HepG2 (cell line): ENCODE results near the gene SYT1. TPM values are rescaled to one million over a fixed set of nuclear protein-coding genes. Genes with fewer than 3 reads are reported as not detected.

Experiments
- ATAC-seq: fragments of 200-7000 bp; cut with Tn5 transposase; 3 replicates; pipeline ENCODE4 v1.9.1; 2020; ENCODE audit warnings: mild to moderate bottlenecking, moderate library complexity
- BruUV-seq: library from RNA; stranded (reverse); fragments of 400-500 nt; replicated peaks from 2 replicates; lab custom pipeline; 2021; lab: Mats Ljungman, UMichigan
- CTCF ChIA-PET: fragments of 300-600 bp; formaldehyde crosslinking; extraction: SDS; loops from one replicate; lab custom pipeline; 2021; ENCODE audit warnings: low total read pairs, inconsistent platforms, low intra/inter-chr PET ratio; lab: Yijun Ruan, JAX
- POLR2A ChIA-PET: fragments of 350-600 bp; sonication (Branson Sonifier 250); formaldehyde crosslinking; loops from one replicate; lab custom pipeline; 2020; ENCODE audit warnings: antibody characterized with exemption, inconsistent platforms; lab: Yijun Ruan, JAX
- DNase-seq: peaks from one replicate; pipeline ENCODE4 v3.0.0-alpha.2; 2015; ENCODE audit warnings: low spot score
- FAIRE-seq: peaks from 3 replicates; lab custom pipeline; 2011; peaks lifted over from hg19 to GRCh38; lab: Jason Lieb, UNC
- H2AFZ ChIP-seq: one replicate; pipeline ENCODE4 v1.6.1; 2011; ENCODE audit warnings: low read length, inconsistent platforms
- H3K27ac ChIP-seq: fragments of 300-600 bp; 3 replicates; pipeline ENCODE4 v1.8.0; 2011; ENCODE audit warnings: mixed run types, mild to moderate bottlenecking, mixed read lengths, low read length, inconsistent platforms; ENCODE audit not compliant: insufficient read depth; ENCODE audit errors: extremely low read length
- H3K27me3 ChIP-seq, 2 experiments: fragments of 200-600 bp in 1 of 2; 2 replicates in 1 of 2; 3 replicates in 1 of 2; pipeline versions ENCODE4 v1.6.0 to v1.8.0; 2011; ENCODE audit warnings: low read length in 2 of 2, mild to moderate bottlenecking in 2 of 2, moderate library complexity in 2 of 2, inconsistent platforms in 1 of 2; ENCODE audit not compliant: insufficient read depth in 2 of 2, control insufficient read depth in 1 of 2
- H3K36me3 ChIP-seq, 2 experiments: fragments of 200-600 bp in 1 of 2; replicated peaks in 1 of 2; 2 replicates in 1 of 2; 3 replicates in 1 of 2; pipeline versions ENCODE4 v1.5.1 to v1.8.0; 2011; ENCODE audit warnings: low read length in 2 of 2, inconsistent platforms in 1 of 2; ENCODE audit not compliant: insufficient read depth in 2 of 2, control insufficient read depth in 1 of 2
- H3K4me1 ChIP-seq: 2 replicates; pipeline ENCODE4 v1.5.1; 2012; ENCODE audit warnings: low read length, inconsistent platforms; ENCODE audit not compliant: insufficient read depth
- H3K4me2 ChIP-seq: 2 replicates; pipeline ENCODE4 v1.6.0; 2011; ENCODE audit warnings: low read depth, low read length, inconsistent platforms
- H3K4me3 ChIP-seq, 3 experiments: fragments of 200-600 bp in 1 of 3; sonication (generic), shearing (Covaris generic) in 1 of 3; replicated peaks in 1 of 3; 2 replicates each; pipeline ENCODE4 v1.5.1; 2011 to 2016; ENCODE audit warnings: low read length in 3 of 3, inconsistent platforms in 2 of 3, low read depth in 2 of 3, mild to moderate bottlenecking in 2 of 3, control low read depth in 1 of 3, mixed read lengths in 1 of 3; ENCODE audit not compliant: insufficient read depth in 1 of 3
- H3K79me2 ChIP-seq: one replicate; pipeline ENCODE4 v1.6.1; 2011; ENCODE audit warnings: low read length, inconsistent platforms; ENCODE audit not compliant: insufficient read depth
- H3K9ac ChIP-seq: 2 replicates; pipeline ENCODE4 v1.6.0; 2011; ENCODE audit warnings: mild to moderate bottlenecking, low read depth, low read length, inconsistent platforms; ENCODE audit not compliant: insufficient read depth
- H3K9me3 ChIP-seq: 2 replicates; pipeline ENCODE4 v1.5.1; 2012; ENCODE audit warnings: mild to moderate bottlenecking, low read length
- H4K20me1 ChIP-seq: 2 replicates; pipeline ENCODE4 v1.6.0; 2011; ENCODE audit warnings: inconsistent platforms, mild to moderate bottlenecking, low read length, moderate library complexity; ENCODE audit not compliant: insufficient read depth
- ARID5B ChIP-seq: IDR thresholded peaks from 2 replicates; pipeline ENCODE4 v1.4.0; 2020; ENCODE audit warnings: mild to moderate bottlenecking, missing genetic modification reagents
- ATF4 ChIP-seq, 2 experiments: fragments of 450-650 bp in 1 of 2; sonication (generic) in 1 of 2; formaldehyde crosslinking; IDR thresholded peaks; 2 replicates each; pipeline versions ENCODE4 v1.5.0 to v1.8.0; 2020 to 2022; ENCODE audit warnings: mild to moderate bottlenecking in 1 of 2, missing genetic modification reagents in 1 of 2
- DZIP1 ChIP-seq: sonication (generic); formaldehyde crosslinking; IDR thresholded peaks from 2 replicates; pipeline ENCODE4 v1.5.0; 2020; ENCODE audit warnings: mild to moderate bottlenecking, missing genetic modification reagents
- HDAC6 ChIP-seq: fragments of 200-600 bp; sonication (generic); IDR thresholded peaks from 2 replicates; pipeline ENCODE4 v1.7.0; 2017; ENCODE audit warnings: mild to moderate bottlenecking, antibody characterized with exemption, low read length, low read depth
- MAFK ChIP-seq, 2 experiments: IDR thresholded peaks in 1 of 2; conservative IDR thresholded peaks in 1 of 2; 2 replicates each; pipeline ENCODE4 v1.6.1; 2011; ENCODE audit warnings: improper control_type of control experiment in 2 of 2, low read length in 2 of 2
- MEF2D ChIP-seq: sonication (generic); formaldehyde crosslinking; IDR thresholded peaks from 2 replicates; pipeline ENCODE4 v1.5.1; 2020; ENCODE audit warnings: mild to moderate bottlenecking, missing genetic modification reagents
- MIER3 ChIP-seq: IDR thresholded peaks from 2 replicates; pipeline ENCODE4 v1.6.1; 2016; ENCODE audit warnings: missing compliant biosample characterization, borderline replicate concordance
- NCOA2 ChIP-seq: sonication (generic); formaldehyde crosslinking; IDR thresholded peaks from 2 replicates; pipeline ENCODE4 v1.8.0; 2022; ENCODE audit warnings: inconsistent platforms
- ZFP82 ChIP-seq: sonication (generic); formaldehyde crosslinking; IDR thresholded peaks from 2 replicates; pipeline ENCODE4 v1.5.1; 2020; ENCODE audit warnings: mild to moderate bottlenecking, missing genetic modification reagents, borderline replicate concordance
- ZNF280B ChIP-seq: sonication (generic); formaldehyde crosslinking; IDR thresholded peaks from 2 replicates; pipeline ENCODE4 v1.5.0; 2020; ENCODE audit warnings: missing genetic modification reagents, mild to moderate bottlenecking, borderline replicate concordance
- ZNF513 ChIP-seq: sonication (generic); formaldehyde crosslinking; conservative IDR thresholded peaks from 2 replicates; pipeline ENCODE4 v1.5.0; 2020; ENCODE audit warnings: missing genetic modification reagents
- ZNF530 ChIP-seq: sonication (generic); formaldehyde crosslinking; IDR thresholded peaks from 2 replicates; pipeline ENCODE4 v1.5.0; 2020; ENCODE audit warnings: low read depth, mild to moderate bottlenecking, missing genetic modification reagents
- ZNF891 ChIP-seq: sonication (generic); formaldehyde crosslinking; IDR thresholded peaks from 2 replicates; pipeline ENCODE4 v1.5.0; 2020; ENCODE audit warnings: mild to moderate bottlenecking, missing genetic modification reagents
- WGBS: methylation state at CpG from one replicate; pipeline ENCODE4 v1.1.6; 2017; ENCODE audit warnings: low lambda C conversion rate; 5-methylcytosine and 5-hydroxymethylcytosine counted together
- in situ Hi-C: cut with HindIII; loops from 2 replicates; pipeline ENCODE4 v1.10.0; 2017; ENCODE audit warnings: low pct_unique_long_range_greater_than_20kb; ENCODE audit not compliant: extremely low pct_ligation_motif_present
- intact Hi-C: fragments of 100-400 bp; cut with micrococcal nuclease; formaldehyde crosslinking; loops from one replicate; pipeline ENCODE4 v1.10.0; 2022; ENCODE audit not compliant: unreplicated experiment
- polyA plus RNA-seq, 8 experiments: library from polyadenylated mRNA; depleted of rRNA in 3 of 8; stranded (reverse) in 7 of 8; unstranded in 1 of 8; fragments of >200 nt; fragmentation: Illumina TruSeq in 4 of 8; extraction: Trizol in 4 of 8; gene quantifications; 2 replicates each; pipeline versions ENCODE4 v1.2.1 to v1.2.3, GENCODE V29; 2011 to 2016; ENCODE audit warnings: low read depth in 4 of 8, missing spikeins in 1 of 8, mixed read lengths in 1 of 8; ENCODE audit not compliant: insufficient read depth in 1 of 8
- total RNA-seq, 5 experiments: library from RNA; depleted of rRNA; stranded (reverse); fragments of >200 nt; fragmentation: Illumina TruSeq; extraction: Trizol; gene quantifications; 2 replicates each; pipeline ENCODE4 v1.2.3, GENCODE V29; 2016; ENCODE audit warnings: low read depth in 1 of 5

The SYT1 gene
- total and polyA plus RNA-seq, 2 of the 13 experiments (the other 11 are each of a cell fraction or from before 2014, with no cell fraction given): not detected

GRCh38 chr12:79000501-79000900, 135.9 kb downstream of the SYT1 start:
- Histone ChIP-seq H3K4me2 (no peak overlapping the region), H3K79me2 (no peaks in the 10 kb centered on the region), H3K4me1 (no peaks in the 10 kb centered on the region), H4K20me1 (no peaks in the 10 kb centered on the region), H3K27me3 (no peaks in the 10 kb centered on the region), H2AFZ (no peak overlapping the region), H3K9me3 (no peaks in the 10 kb centered on the region), H3K36me3 (no peaks in the 10 kb centered on the region), H3K9ac (no peak overlapping the region), H3K4me3 (no peak overlapping the region), H3K27ac (no peak overlapping the region)
- CTCF ChIA-PET: no interaction called here
- TF ChIP-seq ZNF891 (CRISPR knock-in tag) (no peak), DZIP1 (CRISPR knock-in tag) (no peak), MEF2D (CRISPR knock-in tag) (no peak), NCOA2 (CRISPR knock-in tag) (no peak), ZNF280B (CRISPR knock-in tag) (no peak), HDAC6 (no peak), MAFK (conservative IDR thresholded peaks at IDR 0.05 in 1 of 2, IDR thresholded peaks at IDR 0.05 in 1 of 2; ENCODE audit: low read length in 2 of 2) (no peak), MIER3 (no peak), ATF4 (CRISPR knock-in tag; IDR thresholded peaks at IDR 0.05) (no peak), ZFP82 (CRISPR knock-in tag) (no peak), ZNF513 (CRISPR knock-in tag) (no peak), ZNF530 (no peak), ARID5B (CRISPR knock-in tag) (no peak)
- no peak for FAIRE-seq
- BruUV-seq: no TSS peak
- WGBS: 0% methylated on average over 1 of the region's 1 CpG
- intact Hi-C loops (no loop called here), in situ Hi-C loops (no loop called here)
- no peak for ATAC-seq
- POLR2A ChIA-PET: no interaction called here
- no peak for DNase-seq
